HEK293T (cell line): Measurements from ENCODE around the gene CHST12.
"Not testable (repeated sequence)": the region's sequence is repeated elsewhere in the genome, so short reads cannot be mapped to it uniquely, and the experiment has no call there.

Experiments
- FOXA1 ChIP-seq: fragments of 450-650 bp; IDR thresholded peaks from 2 replicates; pipeline ENCODE4 v1.6.1; 2016; ENCODE audit warnings: mild to moderate bottlenecking
- HDGF ChIP-seq: fragments of 450-650 bp; IDR thresholded peaks from 2 replicates; pipeline ENCODE4 v1.6.1; 2017; ENCODE audit warnings: antibody characterized with exemption, borderline replicate concordance
- SUZ12 ChIP-seq: fragments of 450-650 bp; IDR thresholded peaks from 2 replicates; pipeline ENCODE4 v1.6.1; 2016; ENCODE audit warnings: mild to moderate bottlenecking
- TF ChIP-seq, protein P1 (sequence below): fragments of 450-650 bp; IDR thresholded peaks from 2 replicates; pipeline ENCODE4 v1.6.1; 2016

DNA sequence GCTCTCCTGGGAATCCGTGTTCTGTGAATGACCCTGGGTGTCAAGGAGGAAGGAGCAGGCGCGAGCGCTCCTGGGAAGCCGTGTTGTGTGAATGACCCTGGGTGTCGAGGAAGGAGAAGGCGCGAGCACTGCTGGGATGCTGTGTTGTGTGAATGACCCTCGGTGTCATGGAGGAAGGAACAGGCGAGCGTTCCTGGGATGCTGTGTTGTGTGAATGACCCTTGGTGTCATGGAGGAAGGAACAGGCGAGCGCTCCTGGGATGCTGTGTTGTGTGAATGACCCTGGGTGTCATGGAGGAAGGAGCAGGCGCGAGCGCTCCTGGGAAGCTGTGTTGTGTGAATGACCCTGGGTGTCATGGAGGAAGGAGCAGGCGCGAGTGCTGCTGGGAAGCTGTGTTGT, 25.3 kb upstream of the CHST12 start:
- TF ChIP-seq HDGF, FOXA1, SUZ12: not testable (repeated sequence)
- TF ChIP-seq, protein P1, sequence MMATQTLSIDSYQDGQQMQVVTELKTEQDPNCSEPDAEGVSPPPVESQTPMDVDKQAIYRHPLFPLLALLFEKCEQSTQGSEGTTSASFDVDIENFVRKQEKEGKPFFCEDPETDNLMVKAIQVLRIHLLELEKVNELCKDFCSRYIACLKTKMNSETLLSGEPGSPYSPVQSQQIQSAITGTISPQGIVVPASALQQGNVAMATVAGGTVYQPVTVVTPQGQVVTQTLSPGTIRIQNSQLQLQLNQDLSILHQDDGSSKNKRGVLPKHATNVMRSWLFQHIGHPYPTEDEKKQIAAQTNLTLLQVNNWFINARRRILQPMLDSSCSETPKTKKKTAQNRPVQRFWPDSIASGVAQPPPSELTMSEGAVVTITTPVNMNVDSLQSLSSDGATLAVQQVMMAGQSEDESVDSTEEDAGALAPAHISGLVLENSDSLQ = not testable (repeated sequence)
